Loucy (cell line): ENCODE results near the gene TAS1R2.

Experiments
- CTCF ChIP-seq: fragments of 200-600 bp; sonication (generic); conservative IDR thresholded peaks from 2 replicates; pipeline ENCODE4 v1.5.1; 2014; ENCODE audit warnings: mild to moderate bottlenecking, antibody characterized with exemption, low read length
- EZH2phosphoT487 ChIP-seq: fragments of 200-600 bp; IDR thresholded peaks from 2 replicates; pipeline ENCODE4 v1.6.1; 2018; ENCODE audit warnings: antibody characterized with exemption, mild to moderate bottlenecking, moderate library complexity, borderline replicate concordance

- no peak for TF ChIP-seq CTCF
- no peak for TF ChIP-seq EZH2phosphoT487
Observed at GRCh38 chr1:18803151-18803791, 56.2 kb downstream of the TAS1R2 start.
